ENCODE data around the gene GAS7. TPM values are rescaled to one million over a fixed set of nuclear protein-coding genes. Genes with fewer than 3 reads are reported as not detected.

The GAS7 gene
- total and polyA plus RNA-seq, 10 of the 15 experiments (the other 5 are each of a cell fraction or from before 2014, with no cell fraction given), result 2.3 to 53.4 (median 24.0) TPM

DNA sequence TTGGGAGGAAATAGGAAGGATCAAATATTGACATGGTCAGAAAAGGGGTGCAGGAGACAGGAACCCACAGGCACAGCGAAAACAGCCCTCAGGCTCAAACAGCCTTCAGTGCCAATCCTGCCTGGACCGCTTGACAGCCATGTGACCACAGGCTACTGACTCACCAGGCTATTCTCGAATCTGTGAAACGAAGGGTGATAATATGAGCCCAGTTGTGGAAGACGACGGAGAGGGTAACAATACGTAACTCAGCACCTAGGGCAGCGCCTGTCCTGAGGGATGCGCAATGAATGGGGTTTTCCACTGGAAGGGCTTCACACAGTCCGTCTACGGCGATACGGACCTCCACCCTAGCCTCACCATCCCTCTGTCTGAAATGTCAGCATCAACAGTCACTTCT lies 176.0 kb downstream of the GAS7 start:
- H2AFZ ChIP-seq (ENCODE audit: control insufficient read depth, low read depth, low read length), result no peak overlapping the region
- TF ChIP-seq BHLHE40 (IDR thresholded peaks at IDR 0.05; ENCODE audit: borderline replicate concordance in 1 of 2, low read depth in 2 of 2, low read length in 1 of 2), result no peak
- TF ChIP-seq NFXL1 (IDR thresholded peaks at IDR 0.05; ENCODE audit: borderline replicate concordance), result no peak
- TF ChIP-seq, protein P1, sequence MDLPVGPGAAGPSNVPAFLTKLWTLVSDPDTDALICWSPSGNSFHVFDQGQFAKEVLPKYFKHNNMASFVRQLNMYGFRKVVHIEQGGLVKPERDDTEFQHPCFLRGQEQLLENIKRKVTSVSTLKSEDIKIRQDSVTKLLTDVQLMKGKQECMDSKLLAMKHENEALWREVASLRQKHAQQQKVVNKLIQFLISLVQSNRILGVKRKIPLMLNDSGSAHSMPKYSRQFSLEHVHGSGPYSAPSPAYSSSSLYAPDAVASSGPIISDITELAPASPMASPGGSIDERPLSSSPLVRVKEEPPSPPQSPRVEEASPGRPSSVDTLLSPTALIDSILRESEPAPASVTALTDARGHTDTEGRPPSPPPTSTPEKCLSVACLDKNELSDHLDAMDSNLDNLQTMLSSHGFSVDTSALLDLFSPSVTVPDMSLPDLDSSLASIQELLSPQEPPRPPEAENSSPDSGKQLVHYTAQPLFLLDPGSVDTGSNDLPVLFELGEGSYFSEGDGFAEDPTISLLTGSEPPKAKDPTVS (IDR thresholded peaks at IDR 0.05; ENCODE audit: low read depth, low read length), result no peak
- no peak for ATAC-seq
- no peak overlapping the region for H3K4me3 ChIP-seq
- CTCF ChIA-PET, result no interaction called here
- H3K36me3 ChIP-seq (ENCODE audit: control insufficient read depth in 2 of 2, insufficient read depth in 2 of 2, low read length in 1 of 2), result no peaks in the 10 kb centered on the region
- no peaks in the 10 kb centered on the region for H4K20me1 ChIP-seq (ENCODE audit: control insufficient read depth, insufficient read depth)
- in situ Hi-C loops (cut with MboI) (no loop called here), intact Hi-C loops (cut with micrococcal nuclease; ENCODE audit: unreplicated experiment) (no loop called here)
- FAIRE-seq, result no peak
- SMC1A ChIA-PET (ENCODE audit: uncharacterized antibody, unreplicated experiment), result no interaction called here
- no peak for DNase-seq (ENCODE audit: low read depth, low spot score)
- WGBS (ENCODE audit: insufficient coverage, insufficient replicate concordance, low lambda C conversion rate, missing lambda C conversion rate), result 90% methylated on average over 13 of the region's 13 CpGs
- no peak overlapping the region for H3K4me2 ChIP-seq (ENCODE audit: control insufficient read depth, insufficient read depth)
- POLR2A ChIA-PET, result no interaction called here
- BruUV-seq (replicated peaks), result no TSS peak
- no peaks in the 10 kb centered on the region for H3K9me3 ChIP-seq (replicated peaks; ENCODE audit: control insufficient read depth, insufficient read depth, low read length)
- RAD21 ChIA-PET (ENCODE audit: unreplicated experiment), result no interaction called here
- H3K27me3 ChIP-seq (replicated peaks in 1 of 2; ENCODE audit: control insufficient read depth in 2 of 2, insufficient read depth in 2 of 2, low read length in 1 of 2), result no peaks in the 10 kb centered on the region
- no peak overlapping the region for H3K27ac ChIP-seq (ENCODE audit: control insufficient read depth, insufficient read depth)
- no peak overlapping the region for H3K9ac ChIP-seq (ENCODE audit: control insufficient read depth, insufficient read depth, low read length)
- H3K4me1 ChIP-seq (ENCODE audit: control insufficient read depth, insufficient read depth, low read length), result peaks cover 9% of the 10 kb centered on the region
- no peaks in the 10 kb centered on the region for H3K79me2 ChIP-seq (ENCODE audit: control insufficient read depth, insufficient read depth, low read length)

DNA sequence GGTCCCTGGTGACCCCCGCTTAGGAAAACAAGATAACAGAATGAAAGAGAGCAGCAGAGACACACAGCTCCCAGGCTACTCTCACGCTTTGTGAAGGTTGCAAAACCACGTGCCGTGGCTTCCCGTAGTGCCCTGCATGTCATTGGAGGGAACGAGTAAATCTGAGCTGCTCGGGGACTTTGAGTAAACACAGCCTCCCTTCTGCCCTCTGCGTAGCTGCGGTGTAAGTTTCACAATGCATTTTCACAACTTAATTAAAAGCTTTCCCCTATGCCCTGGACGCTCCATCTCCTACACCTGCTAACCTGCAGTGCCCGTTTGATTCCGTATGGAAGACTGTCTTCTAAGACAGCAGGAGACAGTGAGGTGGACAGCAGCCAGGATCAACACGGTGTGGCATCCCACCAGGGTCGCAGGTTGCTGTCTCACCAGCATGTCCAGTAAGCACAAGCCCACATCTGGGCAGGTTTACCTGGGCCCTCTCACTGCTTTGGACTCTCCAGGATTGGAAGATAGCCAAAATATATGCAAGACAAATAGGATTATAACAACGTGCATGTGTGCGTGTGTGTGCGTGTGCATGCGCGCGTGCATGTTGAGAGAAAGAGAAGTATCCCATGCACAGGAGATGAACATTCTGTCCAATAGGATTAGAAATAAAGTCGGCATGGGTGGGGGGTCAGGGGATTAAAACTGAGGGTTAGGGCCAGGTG lies 177.0 kb downstream of the GAS7 start:
- H3K79me2 ChIP-seq (ENCODE audit: control insufficient read depth, insufficient read depth, low read length), result no peaks in the 10 kb centered on the region
- no peak for DNase-seq (ENCODE audit: low read depth, low spot score)
- RAD21 ChIA-PET (ENCODE audit: unreplicated experiment), result no interaction called here
- no peak overlapping the region for H2AFZ ChIP-seq (ENCODE audit: control insufficient read depth, low read depth, low read length)
- no peak for FAIRE-seq
- no peaks in the 10 kb centered on the region for H3K36me3 ChIP-seq (ENCODE audit: control insufficient read depth in 2 of 2, insufficient read depth in 2 of 2, low read length in 1 of 2)
- ATAC-seq, result no peak
- H3K4me3 ChIP-seq, result no peak overlapping the region
- H4K20me1 ChIP-seq (ENCODE audit: control insufficient read depth, insufficient read depth), result no peaks in the 10 kb centered on the region
- H3K9me3 ChIP-seq (replicated peaks; ENCODE audit: control insufficient read depth, insufficient read depth, low read length), result no peaks in the 10 kb centered on the region
- SMC1A ChIA-PET (ENCODE audit: uncharacterized antibody, unreplicated experiment), result interaction anchor here (1.4 kb wide), 1 partner anchor 22 kb away, joined by 3 read pairs; no protein-coding TSS in a partner anchor
- H3K4me2 ChIP-seq (ENCODE audit: control insufficient read depth, insufficient read depth), result no peak overlapping the region
- POLR2A ChIA-PET, result no interaction called here
- peaks cover 7% of the 10 kb centered on the region for H3K4me1 ChIP-seq (ENCODE audit: control insufficient read depth, insufficient read depth, low read length)
- H3K9ac ChIP-seq (ENCODE audit: control insufficient read depth, insufficient read depth, low read length), result no peak overlapping the region
- H3K27ac ChIP-seq (ENCODE audit: control insufficient read depth, insufficient read depth), result no peak overlapping the region
- CTCF ChIA-PET, result interaction anchor here (0.6 kb wide), 1 partner anchor 15 kb away, joined by 3 read pairs; no protein-coding TSS in a partner anchor
- WGBS (ENCODE audit: insufficient coverage, insufficient replicate concordance, low lambda C conversion rate, missing lambda C conversion rate), result 89% methylated on average over 21 of the region's 21 CpGs
- no TSS peak for BruUV-seq (replicated peaks)
- no peaks in the 10 kb centered on the region for H3K27me3 ChIP-seq (replicated peaks in 1 of 2; ENCODE audit: control insufficient read depth in 2 of 2, insufficient read depth in 2 of 2, low read length in 1 of 2)
- in situ Hi-C loops (cut with MboI) (no loop called here), intact Hi-C loops (cut with micrococcal nuclease; ENCODE audit: unreplicated experiment) (no loop called here)
- TF ChIP-seq FOS (IDR thresholded peaks at IDR 0.05; ENCODE audit: borderline replicate concordance, extremely low read depth, insufficient read length) (no peak), ATF7 (IDR thresholded peaks at IDR 0.05; ENCODE audit: low read depth) (no peak), CREB1 (IDR thresholded peaks at IDR 0.05; ENCODE audit: low read depth) (no peak), POLR2AphosphoS2 (IDR thresholded peaks at IDR 0.05; ENCODE audit: low read depth, low read length) (no peak), POLR2AphosphoS5 (IDR thresholded peaks at IDR 0.05; ENCODE audit: low read length) (no peak), TARDBP (IDR thresholded peaks at IDR 0.05; ENCODE audit: borderline replicate concordance) (no peak), PAX8 (IDR thresholded peaks at IDR 0.05) (no peak)
- TF ChIP-seq, protein P2, sequence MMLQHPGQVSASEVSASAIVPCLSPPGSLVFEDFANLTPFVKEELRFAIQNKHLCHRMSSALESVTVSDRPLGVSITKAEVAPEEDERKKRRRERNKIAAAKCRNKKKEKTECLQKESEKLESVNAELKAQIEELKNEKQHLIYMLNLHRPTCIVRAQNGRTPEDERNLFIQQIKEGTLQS (IDR thresholded peaks at IDR 0.05; ENCODE audit: borderline replicate concordance, extremely low read depth, low read depth, low read length), result no peak
- TF ChIP-seq, protein P3, sequence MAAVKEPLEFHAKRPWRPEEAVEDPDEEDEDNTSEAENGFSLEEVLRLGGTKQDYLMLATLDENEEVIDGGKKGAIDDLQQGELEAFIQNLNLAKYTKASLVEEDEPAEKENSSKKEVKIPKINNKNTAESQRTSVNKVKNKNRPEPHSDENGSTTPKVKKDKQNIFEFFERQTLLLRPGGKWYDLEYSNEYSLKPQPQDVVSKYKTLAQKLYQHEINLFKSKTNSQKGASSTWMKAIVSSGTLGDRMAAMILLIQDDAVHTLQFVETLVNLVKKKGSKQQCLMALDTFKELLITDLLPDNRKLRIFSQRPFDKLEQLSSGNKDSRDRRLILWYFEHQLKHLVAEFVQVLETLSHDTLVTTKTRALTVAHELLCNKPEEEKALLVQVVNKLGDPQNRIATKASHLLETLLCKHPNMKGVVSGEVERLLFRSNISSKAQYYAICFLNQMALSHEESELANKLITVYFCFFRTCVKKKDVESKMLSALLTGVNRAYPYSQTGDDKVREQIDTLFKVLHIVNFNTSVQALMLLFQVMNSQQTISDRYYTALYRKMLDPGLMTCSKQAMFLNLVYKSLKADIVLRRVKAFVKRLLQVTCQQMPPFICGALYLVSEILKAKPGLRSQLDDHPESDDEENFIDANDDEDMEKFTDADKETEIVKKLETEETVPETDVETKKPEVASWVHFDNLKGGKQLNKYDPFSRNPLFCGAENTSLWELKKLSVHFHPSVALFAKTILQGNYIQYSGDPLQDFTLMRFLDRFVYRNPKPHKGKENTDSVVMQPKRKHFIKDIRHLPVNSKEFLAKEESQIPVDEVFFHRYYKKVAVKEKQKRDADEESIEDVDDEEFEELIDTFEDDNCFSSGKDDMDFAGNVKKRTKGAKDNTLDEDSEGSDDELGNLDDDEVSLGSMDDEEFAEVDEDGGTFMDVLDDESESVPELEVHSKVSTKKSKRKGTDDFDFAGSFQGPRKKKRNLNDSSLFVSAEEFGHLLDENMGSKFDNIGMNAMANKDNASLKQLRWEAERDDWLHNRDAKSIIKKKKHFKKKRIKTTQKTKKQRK (IDR thresholded peaks at IDR 0.05; ENCODE audit: low read depth, low read length), result no peak
